Coronary artery (tissue), 2 donors: ENCODE results near the gene UBE2V1.
"Not testable (repeated sequence)": the region's sequence is repeated elsewhere in the genome, so short reads cannot be mapped to it uniquely, and the experiment has no call there.

ENCODE experiments used
- DNase-seq: peaks from one replicate; pipeline ENCODE4 v3.0.0-alpha.2; 2017; ENCODE audit warnings: low spot score
- H3K27ac ChIP-seq, 2 donors: fragments of 200-600 bp; sonication (generic); one replicate each; pipeline ENCODE4 v1.5.1; 2016 to 2019
- H3K4me3 ChIP-seq: fragments of 200-600 bp; sonication (generic); 2 replicates; pipeline ENCODE4 v1.5.1; 2016; ENCODE audit warnings: mild to moderate bottlenecking, moderate library complexity
- CTCF ChIP-seq: fragments of 200-600 bp; sonication (generic); IDR thresholded peaks from one replicate; pipeline ENCODE4 v1.5.1; 2019; ENCODE audit warnings: antibody characterized with exemption

Gene UBE2V1

DNA sequence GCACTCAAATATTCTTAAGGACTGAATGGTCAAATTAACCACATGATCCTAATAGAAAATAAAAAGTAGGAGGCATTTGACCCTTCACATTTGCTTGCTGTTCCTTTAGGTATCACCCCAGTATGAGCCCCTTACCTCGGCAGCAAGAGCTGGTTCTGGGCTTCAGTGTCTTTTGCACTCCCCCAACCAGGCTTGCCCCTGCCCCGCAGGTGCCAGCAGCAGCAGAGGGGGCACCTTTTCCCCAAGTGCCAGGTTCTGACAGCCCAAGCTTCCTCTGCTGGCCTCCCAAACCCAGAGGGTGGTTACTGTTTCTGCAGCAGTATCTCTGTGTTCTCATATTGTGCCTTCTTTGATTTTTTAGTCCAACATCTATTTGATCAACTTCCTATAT is 23.2 kb downstream of the UBE2V1 start:
- Histone ChIP-seq H3K4me3 (no peak overlapping the region), H3K27ac (no peak overlapping the region)
- TF ChIP-seq CTCF, result no peak
- no peak for DNase-seq

- Histone ChIP-seq H3K27ac (no peak overlapping the region), H3K4me3 (no peak overlapping the region)
- no peak for TF ChIP-seq CTCF
- no peak for DNase-seq
Observed at GRCh38 chr20:50089140-50089786, 23.7 kb downstream of the UBE2V1 start.

DNA sequence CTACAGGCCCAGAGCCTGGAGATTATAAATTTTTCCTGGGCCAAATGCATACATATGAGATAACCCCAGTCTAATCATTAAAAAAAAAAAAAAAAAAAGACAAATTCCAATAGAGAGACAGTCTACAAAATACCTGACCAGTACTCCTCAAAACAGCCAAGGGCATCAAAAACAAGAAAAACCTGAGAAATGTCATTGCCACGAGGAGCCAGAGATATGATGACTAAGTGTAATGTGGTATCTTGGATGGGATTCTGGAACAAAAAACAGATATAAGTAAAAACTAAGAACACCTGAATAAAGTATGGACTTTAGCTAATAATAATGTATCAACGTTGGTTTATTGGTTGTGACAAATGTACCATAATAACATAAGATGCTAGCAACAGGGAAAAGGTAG is 24.9 kb downstream of the UBE2V1 start:
- no peak for TF ChIP-seq CTCF
- Histone ChIP-seq H3K4me3 (no peak overlapping the region), H3K27ac (no peak overlapping the region)
- DNase-seq, result no peak

- Histone ChIP-seq H3K4me3 (peak overlapping the region; percentile 49), H3K27ac (peak overlapping the region in 1 of 2 donors; percentile 33)
- peak; percentile 89 for TF ChIP-seq CTCF
- DNase-seq, result no peak
Observed at GRCh38 chr20:50085481-50086365, 27.2 kb downstream of the UBE2V1 start.

- no peak for DNase-seq
- Histone ChIP-seq H3K4me3 (no peak overlapping the region), H3K27ac (no peak overlapping the region)
- TF ChIP-seq CTCF, result no peak
Observed at GRCh38 chr20:50085146-50085480, 27.8 kb downstream of the UBE2V1 start.

GRCh38 chr20:50083034-50083433 is 29.9 kb downstream of the UBE2V1 start:
- no peak overlapping the region for H3K27ac ChIP-seq
- H3K4me3 ChIP-seq, result no peak overlapping the region
- TF ChIP-seq CTCF, result no peak
- DNase-seq, result no peak

DNA sequence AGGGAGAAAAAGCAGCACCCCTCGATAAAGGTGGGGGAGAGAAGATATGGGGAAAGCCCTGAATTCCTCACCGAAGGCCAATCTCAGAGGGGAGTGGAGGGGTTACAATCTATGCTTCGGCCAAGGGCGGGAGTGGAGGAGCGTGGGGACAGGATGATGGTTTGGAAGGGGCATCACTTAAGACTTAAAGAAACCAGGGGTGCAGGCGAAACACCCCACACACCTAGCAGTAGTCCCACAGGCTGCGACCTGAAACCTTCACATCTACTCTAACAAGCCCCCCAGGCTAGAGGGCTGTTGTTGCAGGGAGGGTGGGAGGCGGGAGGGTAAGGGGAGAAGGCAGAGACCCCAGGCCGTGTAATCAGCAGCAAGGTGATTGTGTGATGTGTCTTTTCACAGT is 30.9 kb downstream of the UBE2V1 start:
- not testable (repeated sequence) for H3K27ac ChIP-seq, DNase-seq, H3K4me3 ChIP-seq
